ENCODE data around the gene F2RL3. TPM values are rescaled to one million over a fixed set of nuclear protein-coding genes. Genes with fewer than 3 reads are reported as not detected.

The F2RL3 gene
- total RNA-seq, 1 donor = not detected

GRCh38 chr19:16878181-16878965 is 10.4 kb upstream of the F2RL3 start:
- H3K4me3 ChIP-seq (ENCODE audit: low read depth, low read length) = no peak overlapping the region
- DNase-seq (ENCODE audit: low read depth) = no peak
- TF ChIP-seq CTCF (IDR thresholded peaks at IDR 0.05; ENCODE audit: insufficient read depth, low read length) = no peak

GRCh38 chr19:16880884-16881554 is 7.8 kb upstream of the F2RL3 start:
- TF ChIP-seq CTCF (IDR thresholded peaks at IDR 0.05; ENCODE audit: insufficient read depth, low read length) = no peak
- no peak overlapping the region for H3K4me3 ChIP-seq (ENCODE audit: low read depth, low read length)
- DNase-seq (ENCODE audit: low read depth) = no peak

- DNase-seq (ENCODE audit: low read depth) = no peak
- H3K4me3 ChIP-seq (ENCODE audit: low read depth, low read length) = no peak overlapping the region
- no peak for TF ChIP-seq CTCF (IDR thresholded peaks at IDR 0.05; ENCODE audit: insufficient read depth, low read length)
Measured at GRCh38 chr19:16882146-16882545, 6.7 kb upstream of the F2RL3 start.

GRCh38 chr19:16883522-16883921 is 5.3 kb upstream of the F2RL3 start:
- no peak for DNase-seq (ENCODE audit: low read depth)
- H3K4me3 ChIP-seq (ENCODE audit: low read depth, low read length) = no peak overlapping the region
- no peak for TF ChIP-seq CTCF (IDR thresholded peaks at IDR 0.05; ENCODE audit: insufficient read depth, low read length)

GRCh38 chr19:16885166-16885565 is 3.6 kb upstream of the F2RL3 start:
- peak; percentile 6 for DNase-seq (ENCODE audit: low read depth)
- no peak overlapping the region for H3K4me3 ChIP-seq (ENCODE audit: low read depth, low read length)
- TF ChIP-seq CTCF (IDR thresholded peaks at IDR 0.05; ENCODE audit: insufficient read depth, low read length) = no peak

- TF ChIP-seq CTCF (IDR thresholded peaks at IDR 0.05; ENCODE audit: insufficient read depth, low read length) = no peak
- no peak overlapping the region for H3K4me3 ChIP-seq (ENCODE audit: low read depth, low read length)
- peak; percentile 80 for DNase-seq (ENCODE audit: low read depth)
Measured at GRCh38 chr19:16886305-16886880, 2.4 kb upstream of the F2RL3 start.
